ENCODE measurements around the gene PTPN1. TPM values are rescaled to one million over a fixed set of nuclear protein-coding genes. Genes with fewer than 3 reads are reported as not detected.
"Not testable (repeated sequence)": the region's sequence is repeated elsewhere in the genome, so short reads cannot be mapped to it uniquely, and the experiment has no call there.

Gene PTPN1
- polyA plus RNA-seq, 1 experiment, result 16.2 TPM

DNA sequence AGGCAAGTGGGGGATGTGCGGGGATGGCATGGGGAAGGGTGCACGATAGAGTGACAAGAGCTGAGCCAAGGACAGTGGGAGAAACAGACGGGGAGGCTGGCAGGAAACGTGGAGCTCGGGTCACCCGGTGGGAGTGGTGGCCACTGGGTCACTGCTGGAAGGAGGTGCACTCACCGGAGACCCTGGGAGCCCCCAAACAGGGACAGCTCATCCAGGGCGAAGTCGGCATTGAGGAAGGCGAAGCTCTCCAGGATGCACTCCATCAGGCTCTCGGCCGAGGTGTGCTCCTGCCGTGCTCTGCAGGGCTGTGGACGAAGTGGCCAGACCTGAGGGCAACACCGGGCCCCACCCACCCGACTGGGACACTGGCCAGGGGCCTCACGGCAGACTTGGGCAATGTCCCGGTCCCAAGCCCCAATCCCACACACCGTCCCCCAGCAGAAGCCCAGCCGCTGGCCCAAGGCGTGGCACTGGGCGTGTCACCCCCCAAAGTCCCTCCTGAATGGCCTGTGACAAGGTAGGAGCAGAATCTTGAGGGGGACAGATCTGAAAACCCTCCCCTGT is 87.3 kb downstream of the PTPN1 start:
- H3K36me3 ChIP-seq (ENCODE audit: control insufficient read depth, insufficient read depth, low read length), result no peaks in the 10 kb centered on the region
- POLR2A ChIA-PET, result no interaction called here
- H3K27me3 ChIP-seq (ENCODE audit: control insufficient read depth, insufficient read depth, low read length), result peaks cover 3% of the 10 kb centered on the region
- no peak for DNase-seq (ENCODE audit: low read depth)
- CTCF ChIA-PET, result interaction anchor here (0.6 to 2.3 kb wide), 6 partner anchors 9 to 1247 kb away, joined by 3 to 9 read pairs (median 4); no protein-coding TSS in a partner anchor
- TF ChIP-seq, protein P1, sequence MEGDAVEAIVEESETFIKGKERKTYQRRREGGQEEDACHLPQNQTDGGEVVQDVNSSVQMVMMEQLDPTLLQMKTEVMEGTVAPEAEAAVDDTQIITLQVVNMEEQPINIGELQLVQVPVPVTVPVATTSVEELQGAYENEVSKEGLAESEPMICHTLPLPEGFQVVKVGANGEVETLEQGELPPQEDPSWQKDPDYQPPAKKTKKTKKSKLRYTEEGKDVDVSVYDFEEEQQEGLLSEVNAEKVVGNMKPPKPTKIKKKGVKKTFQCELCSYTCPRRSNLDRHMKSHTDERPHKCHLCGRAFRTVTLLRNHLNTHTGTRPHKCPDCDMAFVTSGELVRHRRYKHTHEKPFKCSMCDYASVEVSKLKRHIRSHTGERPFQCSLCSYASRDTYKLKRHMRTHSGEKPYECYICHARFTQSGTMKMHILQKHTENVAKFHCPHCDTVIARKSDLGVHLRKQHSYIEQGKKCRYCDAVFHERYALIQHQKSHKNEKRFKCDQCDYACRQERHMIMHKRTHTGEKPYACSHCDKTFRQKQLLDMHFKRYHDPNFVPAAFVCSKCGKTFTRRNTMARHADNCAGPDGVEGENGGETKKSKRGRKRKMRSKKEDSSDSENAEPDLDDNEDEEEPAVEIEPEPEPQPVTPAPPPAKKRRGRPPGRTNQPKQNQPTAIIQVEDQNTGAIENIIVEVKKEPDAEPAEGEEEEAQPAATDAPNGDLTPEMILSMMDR (IDR thresholded peaks at IDR 0.05; ENCODE audit: insufficient read depth, low read depth, low read length), result no peak
- no peak overlapping the region for H3K4me3 ChIP-seq (ENCODE audit: low read depth, low read length)

DNA sequence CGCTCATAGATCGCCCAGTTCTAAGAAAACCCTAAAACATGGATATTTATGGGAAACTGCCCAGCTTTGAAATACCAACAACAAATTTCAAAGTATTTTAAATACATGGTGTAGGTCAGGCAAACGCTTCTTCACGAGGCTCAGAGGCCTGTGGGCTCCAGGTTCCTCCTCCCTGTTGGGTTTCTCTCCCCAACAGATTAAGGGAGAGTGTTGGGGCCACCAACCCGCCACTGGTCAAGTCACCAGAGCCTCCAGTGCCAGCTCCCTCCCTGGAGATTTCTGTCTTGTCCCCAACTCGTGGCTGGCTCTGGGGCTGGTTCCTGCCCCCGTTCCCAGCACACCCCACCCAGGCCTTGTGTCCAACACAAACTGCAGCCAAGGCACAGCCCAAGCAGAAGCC is 87.9 kb downstream of the PTPN1 start:
- ChIA-PET CTCF (interaction anchor here (1.6 to 2.3 kb wide), 2 partner anchors 10 to 11 kb away, joined by 4 to 9 read pairs; no protein-coding TSS in a partner anchor), POLR2A (no interaction called here)
- Histone ChIP-seq H3K36me3 (ENCODE audit: control insufficient read depth, insufficient read depth, low read length) (no peaks in the 10 kb centered on the region), H3K27me3 (ENCODE audit: control insufficient read depth, insufficient read depth, low read length) (peaks cover 3% of the 10 kb centered on the region), H3K4me3 (ENCODE audit: low read depth, low read length) (no peak overlapping the region)
- TF ChIP-seq, protein P1 (IDR thresholded peaks at IDR 0.05; ENCODE audit: insufficient read depth, low read depth, low read length), result no peak
- DNase-seq (ENCODE audit: low read depth), result no peak

DNA sequence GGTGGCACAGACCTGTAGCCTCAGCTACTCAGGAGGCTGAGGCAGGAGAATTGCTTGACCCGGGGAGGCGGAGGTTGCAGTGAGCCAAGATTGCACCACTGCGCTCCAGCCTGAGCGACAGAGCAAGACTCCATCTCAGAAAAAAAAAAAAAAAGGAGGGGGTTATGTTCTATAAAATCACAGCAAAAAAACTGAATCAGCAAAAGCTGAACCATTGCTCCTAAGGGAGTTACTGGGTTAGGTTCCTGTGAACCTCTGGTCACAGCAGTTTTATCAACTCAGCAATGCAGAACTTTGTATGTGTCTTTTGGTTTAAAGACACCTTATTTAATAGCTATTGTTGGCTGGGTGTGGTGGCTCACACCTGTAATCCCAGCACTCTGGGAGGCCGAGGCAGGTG is 88.6 kb downstream of the PTPN1 start:
- H3K4me3 ChIP-seq (ENCODE audit: low read depth, low read length); POLR2A ChIA-PET; H3K27me3 ChIP-seq (ENCODE audit: control insufficient read depth, insufficient read depth, low read length); H3K36me3 ChIP-seq (ENCODE audit: control insufficient read depth, insufficient read depth, low read length); DNase-seq (ENCODE audit: low read depth): not testable (repeated sequence)
- CTCF ChIA-PET, result interaction anchor here (1.1 to 2.3 kb wide), 4 partner anchors 10 to 420 kb away, joined by 3 to 9 read pairs (median 6); no protein-coding TSS in a partner anchor

DNA sequence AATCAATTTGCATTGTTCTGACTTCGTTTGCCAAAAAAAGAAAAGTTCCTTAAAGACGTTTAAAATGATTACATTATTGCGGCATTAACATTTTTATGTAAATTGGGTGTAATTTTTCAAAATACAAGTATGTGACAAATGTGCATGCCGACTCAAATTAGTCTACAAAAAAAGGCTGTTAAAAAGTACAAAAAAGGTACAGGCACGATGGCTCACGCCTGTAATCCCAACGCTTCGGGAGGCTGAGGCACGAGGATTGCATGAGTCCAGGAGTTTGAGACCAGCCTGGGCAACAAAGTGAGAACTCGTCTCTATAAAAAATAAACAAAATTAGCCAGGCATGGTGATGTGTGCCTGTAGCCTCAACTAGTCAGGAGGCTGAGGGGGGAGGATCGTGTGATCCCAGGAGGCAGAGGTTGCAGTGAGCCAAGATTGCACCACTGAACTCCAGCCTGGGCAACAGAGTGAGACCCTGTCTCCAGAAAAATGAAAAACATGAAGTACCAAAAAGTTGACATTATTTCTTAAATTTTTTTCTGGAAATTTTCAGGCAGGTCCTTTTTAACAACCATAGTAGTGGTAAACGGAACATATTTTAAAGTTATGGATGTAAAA is 90.2 kb downstream of the PTPN1 start:
- ChIA-PET POLR2A (no interaction called here), CTCF (no interaction called here)
- no peaks in the 10 kb centered on the region for H3K36me3 ChIP-seq (ENCODE audit: control insufficient read depth, insufficient read depth, low read length)
- no peak for DNase-seq (ENCODE audit: low read depth)
- H3K4me3 ChIP-seq (ENCODE audit: low read depth, low read length), result no peak overlapping the region
- H3K27me3 ChIP-seq (ENCODE audit: control insufficient read depth, insufficient read depth, low read length), result peaks cover 1% of the 10 kb centered on the region
- TF ChIP-seq, protein P1 (IDR thresholded peaks at IDR 0.05; ENCODE audit: insufficient read depth, low read depth, low read length), result no peak

DNA sequence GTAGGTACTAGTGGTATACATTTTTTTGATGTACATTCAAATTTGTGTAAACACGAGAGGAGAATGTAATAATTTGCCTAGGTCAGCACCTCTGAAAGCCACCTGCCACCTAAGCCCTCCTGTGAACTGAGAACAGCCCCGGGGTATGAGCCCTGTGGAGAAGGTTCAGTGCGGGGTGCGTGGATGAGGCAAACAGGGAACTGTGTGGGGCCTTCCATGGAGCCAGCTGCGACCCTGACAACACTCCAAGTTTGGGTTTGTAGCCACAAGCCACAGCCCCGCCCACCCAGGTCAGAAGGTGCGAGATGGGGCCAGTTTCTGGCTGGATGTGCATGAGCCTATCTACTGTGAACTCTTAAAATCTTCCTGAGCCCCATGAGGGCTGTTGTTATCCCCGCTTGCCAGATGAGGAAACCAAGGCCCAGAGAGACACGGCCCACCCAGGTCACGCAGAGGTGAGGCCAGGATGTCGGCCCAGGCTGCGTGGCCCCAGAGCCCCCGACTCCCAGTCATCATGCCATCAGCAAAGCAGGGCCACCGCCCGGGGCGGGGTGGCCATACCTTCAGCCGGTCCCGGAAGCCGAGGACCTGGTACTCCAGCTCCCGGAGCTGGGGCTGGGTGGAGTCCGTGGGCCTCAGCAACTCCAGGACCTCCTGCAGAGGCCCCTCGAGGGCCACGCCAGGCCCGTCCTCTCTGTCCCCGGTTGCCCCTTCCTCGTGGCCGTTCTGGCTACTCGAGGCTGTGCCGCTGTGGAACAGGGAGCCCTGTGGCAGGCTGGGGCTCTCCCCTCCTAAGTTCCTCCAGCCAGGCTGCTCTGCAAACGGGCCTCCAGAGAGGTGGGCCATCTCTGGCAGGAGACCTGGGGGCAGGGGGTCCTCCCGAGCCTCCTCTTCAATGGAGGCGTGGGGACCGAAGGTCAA is 91.6 kb downstream of the PTPN1 start:
- Histone ChIP-seq H3K27me3 (ENCODE audit: control insufficient read depth, insufficient read depth, low read length) (peaks cover 1% of the 10 kb centered on the region; the same call in 1 of the 2 replicates), H3K4me3 (ENCODE audit: low read depth, low read length) (no peak overlapping the region), H3K36me3 (ENCODE audit: control insufficient read depth, insufficient read depth, low read length) (no peaks in the 10 kb centered on the region)
- POLR2A ChIA-PET, result no interaction called here
- CTCF ChIA-PET, result no interaction called here
- no peak for DNase-seq (ENCODE audit: low read depth)
- TF ChIP-seq, protein P1 (IDR thresholded peaks at IDR 0.05; ENCODE audit: insufficient read depth, low read depth, low read length), result no peak
